Right atrium auricular region (tissue), 2 donors: ENCODE results near the gene PABPC1L. TPM values are rescaled to one million over a fixed set of nuclear protein-coding genes. Genes with fewer than 3 reads are reported as not detected.

Source experiments
- DNase-seq: peaks from one replicate; pipeline ENCODE4 v3.0.0-alpha.2; 2019; ENCODE audit warnings: low spot score
- H3K27ac ChIP-seq, 2 donors: fragments of 200-600 bp; sonication (generic); 1 replicate in 1 of 2; 2 replicates in 1 of 2; pipeline ENCODE4 v1.5.1; 2016 to 2019
- H3K27me3 ChIP-seq, 2 donors: fragments of 200-600 bp; sonication (generic); one replicate each; pipeline versions ENCODE4 v1.5.1 to v1.6.0; 2017 to 2019
- H3K36me3 ChIP-seq: fragments of 200-600 bp; sonication (generic); one replicate; pipeline ENCODE4 v1.5.1; 2016
- H3K4me1 ChIP-seq, 2 donors: fragments of 200-600 bp; sonication (generic); one replicate each; pipeline versions ENCODE4 v1.5.1 to v1.6.0; 2017 to 2019
- H3K4me3 ChIP-seq, 2 donors: fragments of 200-600 bp; sonication (generic); 1 replicate in 1 of 2; 2 replicates in 1 of 2; pipeline ENCODE4 v1.5.1; 2017 to 2019; ENCODE audit warnings: mild to moderate bottlenecking in 1 of 2, moderate library complexity in 1 of 2
- H3K9me3 ChIP-seq, 2 donors: fragments of 200-600 bp; sonication (generic); one replicate each; pipeline ENCODE4 v1.5.1; 2019
- CTCF ChIP-seq, 2 donors: fragments of 200-600 bp; sonication (generic); IDR thresholded peaks; one replicate each; pipeline ENCODE4 v1.5.1; 2019; ENCODE audit warnings: antibody characterized with exemption in 2 of 2
- total RNA-seq, 2 donors: library from RNA; depleted of rRNA; stranded (reverse); fragments of >200 nt; gene quantifications; one replicate each; pipeline ENCODE4 v1.1.0, GENCODE V29; 2016

Gene PABPC1L
- total RNA-seq, 2 donors from 2014 or later: 1.5 to 2.3 TPM

- H3K36me3 ChIP-seq: peaks cover 40% of the 10 kb centered on the region
- no peak overlapping the region for H3K4me3 ChIP-seq
- TF ChIP-seq CTCF (IDR thresholded peaks at IDR 0.05): no peak
- no peaks in the 10 kb centered on the region for H3K4me1 ChIP-seq
- no peak overlapping the region for H3K27ac ChIP-seq
- H3K9me3 ChIP-seq: no peaks in the 10 kb centered on the region
- H3K27me3 ChIP-seq: no peaks in the 10 kb centered on the region
- no peak for DNase-seq
These were observed 31.3 kb downstream of the PABPC1L start for GRCh38 chr20:44941120-44941691.

- Histone ChIP-seq H3K36me3 (peaks cover 52% of the 10 kb centered on the region), H3K4me1 (no peaks in the 10 kb centered on the region), H3K27me3 (no peaks in the 10 kb centered on the region), H3K9me3 (no peaks in the 10 kb centered on the region), H3K4me3 (no peak overlapping the region), H3K27ac (no peak overlapping the region)
- DNase-seq: no peak
- TF ChIP-seq CTCF (IDR thresholded peaks at IDR 0.05): no peak
These were observed 32.6 kb downstream of the PABPC1L start for GRCh38 chr20:44942264-44942973.

GRCh38 chr20:44943828-44944227, 34.0 kb downstream of the PABPC1L start:
- H3K9me3 ChIP-seq: no peaks in the 10 kb centered on the region
- H3K27me3 ChIP-seq: no peaks in the 10 kb centered on the region
- no peak overlapping the region for H3K27ac ChIP-seq
- TF ChIP-seq CTCF (IDR thresholded peaks at IDR 0.05): no peak
- no peak for DNase-seq
- peaks cover 66% of the 10 kb centered on the region for H3K36me3 ChIP-seq
- H3K4me3 ChIP-seq: no peak overlapping the region
- no peaks in the 10 kb centered on the region for H3K4me1 ChIP-seq

- no peak overlapping the region for H3K27ac ChIP-seq
- no peaks in the 10 kb centered on the region for H3K9me3 ChIP-seq
- no peaks in the 10 kb centered on the region for H3K27me3 ChIP-seq
- no peak for TF ChIP-seq CTCF (IDR thresholded peaks at IDR 0.05)
- peaks cover 77% of the 10 kb centered on the region for H3K36me3 ChIP-seq
- H3K4me1 ChIP-seq: no peaks in the 10 kb centered on the region
- no peak overlapping the region for H3K4me3 ChIP-seq
- DNase-seq: no peak
These were observed 35.4 kb downstream of the PABPC1L start for GRCh38 chr20:44945261-44945660.

GRCh38 chr20:44946271-44946852, 36.5 kb downstream of the PABPC1L start:
- no peak overlapping the region for H3K27ac ChIP-seq

More at GRCh38 chr20:44946271-44946852, 36.5 kb downstream of the PABPC1L start:
- Histone ChIP-seq H3K4me1 (no peaks in the 10 kb centered on the region), H3K9me3 (no peaks in the 10 kb centered on the region), H3K36me3 (peaks cover 88% of the 10 kb centered on the region), H3K27me3 (no peaks in the 10 kb centered on the region), H3K4me3 (no peak overlapping the region)
- DNase-seq: no peak
- no peak for TF ChIP-seq CTCF (IDR thresholded peaks at IDR 0.05)
